IPS-NIHi11 (cell line): ENCODE results near the gene SLC17A4.

Experiments used
- DNase-seq: peaks from one replicate; pipeline ENCODE4 v3.0.0; 2012; ENCODE audit warnings: mixed read lengths, low spot score

The SLC17A4 gene

GRCh38 chr6:25821341-25821740 is 66.8 kb downstream of the SLC17A4 start:
- DNase-seq, result no peak

GRCh38 chr6:25829375-25829774 is 74.8 kb downstream of the SLC17A4 start:
- DNase-seq, result no peak

- DNase-seq, result no peak
These were observed 75.9 kb downstream of the SLC17A4 start for GRCh38 chr6:25830458-25830857.
